22Rv1 (cell line): ENCODE data around the gene ARF3.

Experiments
- H3K27ac ChIP-seq: fragments of 450-650 bp; 2 replicates; pipeline ENCODE4 v1.5.1; 2017
- CTCF ChIP-seq: fragments of 450-650 bp; IDR thresholded peaks from 2 replicates; pipeline ENCODE4 v1.5.1; 2017; ENCODE audit warnings: mild to moderate bottlenecking
- ZFX ChIP-seq: fragments of 450-650 bp; IDR thresholded peaks from 2 replicates; pipeline ENCODE4 v1.6.1; 2017; ENCODE audit warnings: antibody characterized with exemption, borderline replicate concordance

The ARF3 gene

GRCh38 chr12:48957141-48958048, at the start of gene ARF3:
ARF3 (minus strand) TSS chr12:48957487; CDS start chr12:48941095, 16,392 bp downstream.
- H3K27ac ChIP-seq: peak within 1 kb of the TSS; percentile 85

GRCh38 chr12:49000346-49000745, 43.1 kb upstream of the ARF3 start:
- 0 out of 2 replicates have a peak overlapping the region, but pooled peaks have one; percentile 21 for H3K27ac ChIP-seq
- TF ChIP-seq CTCF (no peak), ZFX (no peak)

More at GRCh38 chr12:48957141-48958048, at the start of gene ARF3:
- TF ChIP-seq ZFX (no peak), CTCF (0 out of 2 replicates have a peak, but pooled peaks have one; percentile 9)

- peak within 1 kb of the TSS; percentile 40; the same call in 1 of the 2 replicates for H3K27ac ChIP-seq
These were observed 42.3 kb upstream of the ARF3 start, which contains the start of gene DDN for GRCh38 chr12:48999371-49000131. DDN (minus strand) TSS chr12:48999375; CDS start chr12:48999287, 88 bp downstream.

GRCh38 chr12:48998497-48999353, 41.4 kb upstream of the ARF3 start:
- TF ChIP-seq ZFX (no peak), CTCF (no peak)

More at GRCh38 chr12:48999371-49000131, 42.3 kb upstream of the ARF3 start, which contains the start of gene DDN:
- TF ChIP-seq ZFX: no peak
- TF ChIP-seq CTCF: peak; percentile 7; the same call in 1 of the 2 replicates

GRCh38 chr12:48997719-48998496, 40.6 kb upstream of the ARF3 start:
- TF ChIP-seq ZFX: no peak
- H3K27ac ChIP-seq: no peak overlapping the region

More at GRCh38 chr12:48998497-48999353, 41.4 kb upstream of the ARF3 start:
- H3K27ac ChIP-seq: peak overlapping the region; percentile 40; the same call in 1 of the 2 replicates

GRCh38 chr12:48996794-48997718, 39.8 kb upstream of the ARF3 start:
- TF ChIP-seq CTCF (peak; percentile 94), ZFX (no peak)
- H3K27ac ChIP-seq: peak overlapping the region; percentile 41; the same call in 1 of the 2 replicates
